ENCODE data around the gene NIN. TPM values are rescaled to one million over a fixed set of nuclear protein-coding genes. Genes with fewer than 3 reads are reported as not detected.

Gene NIN
- total RNA-seq, 4 donors from 2014 or later, result 22.3 to 25.5 (median 22.5) TPM

DNA sequence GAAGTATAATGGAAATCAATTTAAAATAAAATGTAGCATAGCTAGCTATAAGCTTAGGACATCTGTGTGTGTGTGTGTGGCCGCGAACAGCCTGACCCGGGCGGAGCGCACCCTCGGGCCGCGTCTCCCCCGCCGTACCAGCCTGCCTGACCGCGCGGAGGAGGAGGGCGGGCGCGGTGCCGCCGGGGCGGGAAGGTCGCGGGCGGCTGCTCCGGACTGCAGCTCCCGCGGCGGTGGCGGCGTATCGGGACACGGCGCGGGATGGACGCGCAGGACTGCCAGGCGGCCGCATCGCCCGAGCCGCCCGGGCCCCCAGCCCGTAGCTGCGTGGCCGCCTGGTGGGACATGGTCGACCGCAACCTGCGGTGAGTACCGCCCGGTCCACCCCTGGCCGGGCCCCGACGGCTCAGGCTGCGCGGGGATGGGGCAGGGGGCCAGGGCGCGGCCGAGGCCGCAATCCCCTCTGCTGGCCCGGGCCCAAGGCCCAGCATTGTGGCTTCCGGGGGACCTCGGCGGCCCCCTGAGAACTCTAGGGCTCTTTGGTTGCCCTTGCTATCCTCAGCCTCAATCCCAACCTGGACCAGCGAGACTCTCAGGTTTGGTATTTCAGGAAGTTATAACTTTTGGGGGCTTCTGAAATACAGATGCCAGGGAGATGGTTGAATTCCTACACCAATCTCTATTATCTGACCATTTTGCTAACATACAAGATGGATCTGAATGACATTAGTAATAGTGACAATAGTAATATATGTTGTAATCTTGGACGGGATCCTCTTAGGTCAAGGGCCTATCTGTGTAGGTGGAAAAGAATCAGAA, 41.2 kb upstream of the NIN start, which contains the start of gene ABHD12B:
TSS of gene ABHD12B (plus strand) at position 140 of the 819 bp plus-strand sequence. CDS start at position 262, 122 bp downstream.
- no peaks in the 10 kb centered on the region for H3K27me3 ChIP-seq
- peaks cover 0 to 6% of the 10 kb centered on the region in 2 donors for H3K4me1 ChIP-seq
- peak in 1 of 2 donors; percentile 13 for DNase-seq
- H3K36me3 ChIP-seq, result no peaks in the 10 kb centered on the region
- H3K9me3 ChIP-seq, result no peaks in the 10 kb centered on the region
- TF ChIP-seq, protein P1, sequence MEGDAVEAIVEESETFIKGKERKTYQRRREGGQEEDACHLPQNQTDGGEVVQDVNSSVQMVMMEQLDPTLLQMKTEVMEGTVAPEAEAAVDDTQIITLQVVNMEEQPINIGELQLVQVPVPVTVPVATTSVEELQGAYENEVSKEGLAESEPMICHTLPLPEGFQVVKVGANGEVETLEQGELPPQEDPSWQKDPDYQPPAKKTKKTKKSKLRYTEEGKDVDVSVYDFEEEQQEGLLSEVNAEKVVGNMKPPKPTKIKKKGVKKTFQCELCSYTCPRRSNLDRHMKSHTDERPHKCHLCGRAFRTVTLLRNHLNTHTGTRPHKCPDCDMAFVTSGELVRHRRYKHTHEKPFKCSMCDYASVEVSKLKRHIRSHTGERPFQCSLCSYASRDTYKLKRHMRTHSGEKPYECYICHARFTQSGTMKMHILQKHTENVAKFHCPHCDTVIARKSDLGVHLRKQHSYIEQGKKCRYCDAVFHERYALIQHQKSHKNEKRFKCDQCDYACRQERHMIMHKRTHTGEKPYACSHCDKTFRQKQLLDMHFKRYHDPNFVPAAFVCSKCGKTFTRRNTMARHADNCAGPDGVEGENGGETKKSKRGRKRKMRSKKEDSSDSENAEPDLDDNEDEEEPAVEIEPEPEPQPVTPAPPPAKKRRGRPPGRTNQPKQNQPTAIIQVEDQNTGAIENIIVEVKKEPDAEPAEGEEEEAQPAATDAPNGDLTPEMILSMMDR (IDR thresholded peaks at IDR 0.05), result no peak
- no peak for TF ChIP-seq POLR2A (IDR thresholded peaks at IDR 0.05)
- 15 to 17% methylated on average over 12 to 23 of the region's 63 CpGs for WGBS, 2 donors
- intact Hi-C loops (cut with DNase I), result no loop called here
- H3K27ac ChIP-seq, result no peak within 1 kb of the TSS
- no peak within 1 kb of the TSS for H3K4me3 ChIP-seq (replicated peaks in 1 of 3)

DNA sequence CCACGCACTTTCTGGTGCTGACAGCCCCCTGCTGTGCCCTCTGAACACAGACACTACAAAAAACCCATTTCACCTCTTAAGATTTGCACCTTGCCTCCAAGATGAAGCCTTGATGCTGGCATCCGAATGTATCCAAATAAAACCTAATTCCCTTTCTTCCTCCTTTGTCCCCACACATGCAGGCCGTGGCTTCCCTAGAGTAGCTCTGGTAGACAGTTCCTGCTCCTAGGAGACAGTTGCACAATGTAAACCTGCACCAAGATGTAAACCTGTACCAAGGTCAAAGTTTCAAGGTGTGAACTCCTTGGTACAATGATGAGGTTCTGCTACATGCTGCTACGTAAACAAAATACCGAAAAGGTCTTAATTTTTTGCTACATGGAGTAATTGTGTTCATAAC, 40.3 kb upstream of the NIN start:
- 89 to 94% methylated on average over 5 of the region's 5 CpGs for WGBS, 2 donors

GRCh38 chr14:50865391-50866076, 34.6 kb upstream of the NIN start:
- 68 to 73% methylated on average over 11 of the region's 11 CpGs for WGBS, 2 donors
- Histone ChIP-seq H3K27ac (no peak overlapping the region), H3K36me3 (no peaks in the 10 kb centered on the region), H3K9me3 (no peaks in the 10 kb centered on the region), H3K4me1 (no peaks in the 10 kb centered on the region), H3K27me3 (no peaks in the 10 kb centered on the region), H3K4me3 (replicated peaks in 1 of 3) (no peak overlapping the region)
- intact Hi-C loops (cut with DNase I), result no loop called here
- TF ChIP-seq, protein P1 (IDR thresholded peaks at IDR 0.05), result no peak
- TF ChIP-seq POLR2A (IDR thresholded peaks at IDR 0.05), result no peak
- DNase-seq, result no peak

More for the DNA sequence above, 40.3 kb upstream of the NIN start:
- TF ChIP-seq, protein P1 (IDR thresholded peaks at IDR 0.05), result no peak
- no peak for TF ChIP-seq POLR2A (IDR thresholded peaks at IDR 0.05)
- Histone ChIP-seq H3K4me1 (peaks cover 0 to 6% of the 10 kb centered on the region in 2 donors), H3K36me3 (no peaks in the 10 kb centered on the region), H3K27me3 (no peaks in the 10 kb centered on the region), H3K4me3 (replicated peaks in 1 of 3) (no peak overlapping the region), H3K27ac (no peak overlapping the region), H3K9me3 (no peaks in the 10 kb centered on the region)
- intact Hi-C loops (cut with DNase I), result no loop called here
- no peak for DNase-seq

DNA sequence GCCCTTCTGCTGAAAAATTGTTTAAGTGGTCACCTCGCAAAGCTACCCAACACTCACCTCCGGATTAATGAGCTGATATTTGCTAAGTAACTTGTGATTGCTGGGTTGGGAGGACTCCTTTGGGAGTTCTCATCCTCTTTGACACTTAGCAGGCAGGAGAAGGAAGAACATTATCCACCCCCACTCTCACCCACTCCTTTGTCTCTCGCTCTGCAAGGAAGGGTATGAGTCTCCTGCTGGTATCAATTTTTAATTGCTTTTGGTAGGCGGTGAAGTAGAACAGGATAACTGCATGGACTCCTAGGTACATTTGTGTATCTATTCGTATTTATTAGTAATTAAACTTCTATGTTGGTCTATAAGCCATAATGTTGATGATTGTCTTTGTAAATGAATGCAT, 34.0 kb upstream of the NIN start:
- H3K4me1 ChIP-seq, result no peaks in the 10 kb centered on the region
- H3K4me3 ChIP-seq (replicated peaks in 1 of 3), result no peak overlapping the region
- intact Hi-C loops (cut with DNase I), result no loop called here
- WGBS, 2 donors, result 79 to 87% methylated on average over 5 of the region's 5 CpGs
- H3K36me3 ChIP-seq, result no peaks in the 10 kb centered on the region
- H3K27me3 ChIP-seq, result no peaks in the 10 kb centered on the region
- TF ChIP-seq POLR2A (IDR thresholded peaks at IDR 0.05), result no peak
- TF ChIP-seq, protein P1 (IDR thresholded peaks at IDR 0.05), result no peak
- no peak for DNase-seq
- H3K27ac ChIP-seq, result no peak overlapping the region
- H3K9me3 ChIP-seq, result no peaks in the 10 kb centered on the region

- no peak overlapping the region for H3K4me3 ChIP-seq (replicated peaks in 1 of 3)
- H3K36me3 ChIP-seq, result no peaks in the 10 kb centered on the region
- DNase-seq, result no peak
- peaks cover 4 to 5% of the 10 kb centered on the region in 2 donors for H3K4me1 ChIP-seq
- intact Hi-C loops (cut with DNase I), result no loop called here
- TF ChIP-seq, protein P1 (IDR thresholded peaks at IDR 0.05), result no peak
- no peak for TF ChIP-seq POLR2A (IDR thresholded peaks at IDR 0.05)
- no peaks in the 10 kb centered on the region for H3K27me3 ChIP-seq
- no peaks in the 10 kb centered on the region for H3K9me3 ChIP-seq
- H3K27ac ChIP-seq, result no peak overlapping the region
Measured at GRCh38 chr14:50864237-50864636, 33.3 kb upstream of the NIN start.
